CD1c-positive myeloid dendritic cell (primary cell): ENCODE data around the gene RANBP10.
"Not testable (repeated sequence)": the region's sequence is repeated elsewhere in the genome, so short reads cannot be mapped to it uniquely, and the experiment has no call there.

Experiments used
- DNase-seq: peaks from one replicate; pipeline ENCODE4 v3.0.0-alpha.2; 2016; ENCODE audit errors: extremely low spot score

Gene RANBP10

GRCh38 chr16:67714522-67714921 lies 91.8 kb downstream of the RANBP10 start:
- no peak for DNase-seq

GRCh38 chr16:67713647-67714273 lies 92.6 kb downstream of the RANBP10 start:
- no peak for DNase-seq

GRCh38 chr16:67710607-67711006 lies 95.8 kb downstream of the RANBP10 start:
- no peak for DNase-seq

- no peak for DNase-seq
These were observed 97.3 kb downstream of the RANBP10 start for GRCh38 chr16:67709050-67709449.

- no peak for DNase-seq
These were observed 98.0 kb downstream of the RANBP10 start for GRCh38 chr16:67708368-67708771.

GRCh38 chr16:67707790-67708189 lies 98.6 kb downstream of the RANBP10 start:
- DNase-seq = no peak

- no peak for DNase-seq
These were observed 99.2 kb downstream of the RANBP10 start for GRCh38 chr16:67707210-67707609.

GRCh38 chr16:67704110-67704509 lies 102.2 kb downstream of the RANBP10 start:
- no peak for DNase-seq

GRCh38 chr16:67703626-67704025 lies 102.7 kb downstream of the RANBP10 start:
- DNase-seq = no peak

GRCh38 chr16:67702130-67702529 lies 104.2 kb downstream of the RANBP10 start:
- no peak for DNase-seq

- DNase-seq = no peak
These were observed 104.9 kb downstream of the RANBP10 start for GRCh38 chr16:67701420-67701819.

- no peak for DNase-seq
These were observed 107.1 kb downstream of the RANBP10 start for GRCh38 chr16:67699265-67699664.

- no peak for DNase-seq
These were observed 108.8 kb downstream of the RANBP10 start for GRCh38 chr16:67697422-67698185.

GRCh38 chr16:67694611-67695010 lies 111.7 kb downstream of the RANBP10 start:
- DNase-seq = no peak

GRCh38 chr16:67693517-67694285 lies 112.7 kb downstream of the RANBP10 start:
- DNase-seq = not testable (repeated sequence)

- no peak for DNase-seq
These were observed 120.8 kb downstream of the RANBP10 start for GRCh38 chr16:67685388-67686112.

GRCh38 chr16:67683767-67684166 lies 122.6 kb downstream of the RANBP10 start:
- DNase-seq = no peak

- DNase-seq = no peak
These were observed 126.1 kb downstream of the RANBP10 start for GRCh38 chr16:67679935-67680897.

- no peak for DNase-seq
These were observed 127.9 kb downstream of the RANBP10 start for GRCh38 chr16:67678354-67679023.

- no peak for DNase-seq
These were observed 128.6 kb downstream of the RANBP10 start for GRCh38 chr16:67677712-67678111.
